Stomach (tissue), 4 donors: Measurements from ENCODE around the gene DNAJA3.

Source experiments
- CTCF ChIP-seq, 7 experiments: fragments of 450-650 bp in 4 of 7; fragments of 200-600 bp in 3 of 7; sonication (generic) in 3 of 7; IDR thresholded peaks; one replicate each; pipeline ENCODE4 v1.5.1; 2016 to 2019; ENCODE audit warnings: antibody characterized with exemption in 7 of 7, control low read depth in 2 of 7, mild to moderate bottlenecking in 1 of 7
- EP300 ChIP-seq: sonication (generic); formaldehyde crosslinking; IDR thresholded peaks from one replicate; pipeline ENCODE4 v1.6.1; 2017; ENCODE audit warnings: antibody characterized with exemption
- POLR2A ChIP-seq, 4 donors: fragments of 450-650 bp; IDR thresholded peaks; one replicate each; pipeline ENCODE4 v1.6.1; 2016; ENCODE audit warnings: antibody characterized with exemption in 4 of 4, control low read depth in 2 of 4, mild to moderate bottlenecking in 1 of 4, moderate library complexity in 1 of 4
- POLR2AphosphoS5 ChIP-seq, 3 donors: sonication (generic); formaldehyde crosslinking; IDR thresholded peaks; one replicate each; pipeline ENCODE4 v1.6.1; 2016; ENCODE audit warnings: antibody characterized with exemption in 3 of 3

DNA sequence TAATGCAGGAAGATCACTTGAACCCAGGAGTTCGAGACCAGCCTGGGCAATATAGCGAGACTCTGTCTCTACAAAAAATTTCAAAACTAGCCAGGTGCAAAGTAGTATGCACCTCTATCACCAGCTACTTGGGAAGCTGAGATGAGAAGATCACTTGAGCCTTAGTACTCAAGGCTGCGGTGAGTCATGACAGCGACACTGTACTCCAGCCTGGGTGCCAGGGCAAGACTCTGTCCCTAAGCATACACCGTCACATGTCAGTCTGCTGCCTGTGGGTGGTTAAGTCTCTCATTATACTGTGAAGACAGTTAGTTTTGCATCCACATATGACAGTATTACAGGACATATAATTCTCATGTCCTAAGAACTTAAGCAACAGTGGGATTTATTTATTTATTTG is 27.0 kb downstream of the DNAJA3 start:
- TF ChIP-seq CTCF (IDR thresholded peaks at IDR 0.05) (no peak), POLR2A (IDR thresholded peaks at IDR 0.05) (no peak), POLR2AphosphoS5 (IDR thresholded peaks at IDR 0.05) (no peak), EP300 (no peak)
